Esophagus squamous epithelium (tissue), 5 donors: ENCODE measurements around the gene SS18L1. TPM values are rescaled to one million over a fixed set of nuclear protein-coding genes. Genes with fewer than 3 reads are reported as not detected.

ENCODE experiments used
- DNase-seq: peaks from one replicate; lab custom pipeline; 2025; lab: John Stamatoyannopoulos, UW
- H3K27ac ChIP-seq, 4 donors: fragments of 200-600 bp; sonication (generic); one replicate each; pipeline ENCODE4 v1.5.1; 2016 to 2019; ENCODE audit warnings: mild to moderate bottlenecking in 1 of 4
- H3K27me3 ChIP-seq, 4 donors: fragments of 200-600 bp; sonication (generic); 1 replicate in 3 of 4; 2 replicates in 1 of 4; pipeline versions ENCODE4 v1.5.1 to v1.6.0; 2017 to 2021; ENCODE audit warnings: antibody characterized with exemption in 1 of 4
- H3K36me3 ChIP-seq, 3 donors: fragments of 200-600 bp; sonication (generic); one replicate each; pipeline ENCODE4 v1.5.1; 2016 to 2019
- H3K4me1 ChIP-seq, 3 donors: fragments of 200-600 bp; sonication (generic); one replicate each; pipeline ENCODE4 v1.5.1; 2017 to 2019
- H3K4me3 ChIP-seq, 4 donors: fragments of 200-600 bp; sonication (generic); 1 replicate in 3 of 4; 2 replicates in 1 of 4; pipeline ENCODE4 v1.5.1; 2016 to 2019; ENCODE audit warnings: mild to moderate bottlenecking in 2 of 4, moderate library complexity in 1 of 4
- H3K9me3 ChIP-seq, 3 donors: fragments of 200-600 bp; sonication (generic); one replicate each; pipeline ENCODE4 v1.5.1; 2016 to 2019
- CTCF ChIP-seq, 6 experiments: fragments of 450-650 bp in 4 of 6; fragments of 200-600 bp in 2 of 6; sonication (generic) in 2 of 6; IDR thresholded peaks; one replicate each; pipeline ENCODE4 v1.5.1; 2016 to 2019; ENCODE audit warnings: antibody characterized with exemption in 6 of 6, mild to moderate bottlenecking in 4 of 6, moderate library complexity in 4 of 6
- POLR2A ChIP-seq, 4 donors: fragments of 450-650 bp; IDR thresholded peaks; one replicate each; pipeline ENCODE4 v1.6.1; 2017; ENCODE audit warnings: antibody characterized with exemption in 4 of 4, mild to moderate bottlenecking in 4 of 4, moderate library complexity in 3 of 4
- WGBS, 2 donors: methylation state at CpG; one replicate each; pipeline ENCODE4 v1.1.5; 2018; 5-methylcytosine and 5-hydroxymethylcytosine counted together
- intact Hi-C: fragments of 100-400 bp; cut with DNase I; formaldehyde crosslinking; loops from one replicate; pipeline ENCODE4 v1.15.0; 2022
- total RNA-seq, 4 donors: library from RNA; depleted of rRNA; stranded (reverse); fragments of >200 nt; gene quantifications; one replicate each; pipeline ENCODE4 v1.1.0, GENCODE V29; 2016
- donor health status: DM: yes; HTN: yes; CAD: no.

Gene SS18L1
- total RNA-seq, 4 donors from 2014 or later = 7.8 to 24.5 (median 15.0) TPM

- WGBS, 2 donors = 90 to 97% methylated on average over 10 to 15 of the region's 23 CpGs
- no peak for DNase-seq
- no peak for TF ChIP-seq POLR2A (IDR thresholded peaks at IDR 0.05)
- no peak for TF ChIP-seq CTCF (IDR thresholded peaks at IDR 0.05)
- Histone ChIP-seq H3K27ac (no peak overlapping the region), H3K27me3 (no peaks in the 10 kb centered on the region), H3K36me3 (peaks cover 8 to 88% (median 35%) of the 10 kb centered on the region in 3 donors), H3K4me1 (no peaks in the 10 kb centered on the region), H3K9me3 (no peaks in the 10 kb centered on the region), H3K4me3 (no peak overlapping the region)
- intact Hi-C loops = no loop called here
Measured at GRCh38 chr20:62168890-62169435, 25.4 kb downstream of the SS18L1 start.

- no peak for DNase-seq
- 82% methylated on average over 6 to 8 of the region's 9 CpGs for WGBS, 2 donors
- Histone ChIP-seq H3K27me3 (no peaks in the 10 kb centered on the region), H3K4me3 (no peak overlapping the region), H3K27ac (no peak overlapping the region), H3K36me3 (peaks cover 9 to 88% (median 23%) of the 10 kb centered on the region in 3 donors), H3K4me1 (no peaks in the 10 kb centered on the region), H3K9me3 (no peaks in the 10 kb centered on the region)
- TF ChIP-seq CTCF (IDR thresholded peaks at IDR 0.05) (no peak), POLR2A (IDR thresholded peaks at IDR 0.05) (no peak)
- intact Hi-C loops = no loop called here
Measured at GRCh38 chr20:62170536-62170935, 27.0 kb downstream of the SS18L1 start.

GRCh38 chr20:62171245-62171644 is 27.7 kb downstream of the SS18L1 start:
- TF ChIP-seq CTCF (IDR thresholded peaks at IDR 0.05) = no peak
- TF ChIP-seq POLR2A (IDR thresholded peaks at IDR 0.05) = no peak
- H3K9me3 ChIP-seq = no peaks in the 10 kb centered on the region
- intact Hi-C loops = no loop called here
- peaks cover 11 to 88% (median 20%) of the 10 kb centered on the region in 3 donors for H3K36me3 ChIP-seq
- H3K27ac ChIP-seq = peak overlapping the region in 1 of 4 donors; percentile 29
- no peaks in the 10 kb centered on the region for H3K27me3 ChIP-seq
- no peak for DNase-seq
- 66 to 78% methylated on average over 8 of the region's 8 CpGs for WGBS, 2 donors
- H3K4me3 ChIP-seq = no peak overlapping the region
- H3K4me1 ChIP-seq = no peaks in the 10 kb centered on the region

GRCh38 chr20:62172666-62173065 is 29.1 kb downstream of the SS18L1 start:
- Histone ChIP-seq H3K27ac (no peak overlapping the region), H3K4me1 (no peaks in the 10 kb centered on the region), H3K36me3 (peaks cover 11 to 82% (median 15%) of the 10 kb centered on the region in 3 donors), H3K27me3 (no peaks in the 10 kb centered on the region), H3K9me3 (no peaks in the 10 kb centered on the region), H3K4me3 (no peak overlapping the region)
- WGBS, 2 donors = 95 to 100% methylated on average over 4 to 11 of the region's 18 CpGs
- intact Hi-C loops = no loop called here
- no peak for DNase-seq
- no peak for TF ChIP-seq POLR2A (IDR thresholded peaks at IDR 0.05)
- TF ChIP-seq CTCF (IDR thresholded peaks at IDR 0.05) = no peak

- Histone ChIP-seq H3K36me3 (peaks cover 4 to 77% (median 11%) of the 10 kb centered on the region in 3 donors), H3K9me3 (no peaks in the 10 kb centered on the region), H3K27me3 (no peaks in the 10 kb centered on the region), H3K27ac (no peak overlapping the region), H3K4me1 (no peaks in the 10 kb centered on the region), H3K4me3 (no peak overlapping the region)
- WGBS, 2 donors = 86 to 91% methylated on average over 18 to 20 of the region's 28 CpGs
- TF ChIP-seq CTCF (IDR thresholded peaks at IDR 0.05) = no peak
- DNase-seq = no peak
- intact Hi-C loops = no loop called here
Measured at GRCh38 chr20:62174021-62174804, 30.6 kb downstream of the SS18L1 start.
